Esophagus mucosa (tissue), 1 donor: ENCODE results near the gene RAVER1. TPM values are rescaled to one million over a fixed set of nuclear protein-coding genes. Genes with fewer than 3 reads are reported as not detected.
"Not testable (repeated sequence)": the region's sequence is repeated elsewhere in the genome, so short reads cannot be mapped to it uniquely, and the experiment has no call there.

Source experiments
- ATAC-seq: fragments of 200-7000 bp; cut with Tn5 transposase; one replicate; pipeline ENCODE4 v1.9.1; 2020
- total RNA-seq: library from RNA; stranded (reverse); gene quantifications from one replicate; pipeline ENCODE4 v1.2.4, GENCODE V29; 2023
- donor health status: DM: yes; HTN: yes; CAD: no.

The RAVER1 gene
- total RNA-seq, 1 donor from 2014 or later, result 19.6 TPM

- ATAC-seq, result no peak
Measured at GRCh38 chr19:10290357-10290875, 42.9 kb downstream of the RAVER1 start.

DNA sequence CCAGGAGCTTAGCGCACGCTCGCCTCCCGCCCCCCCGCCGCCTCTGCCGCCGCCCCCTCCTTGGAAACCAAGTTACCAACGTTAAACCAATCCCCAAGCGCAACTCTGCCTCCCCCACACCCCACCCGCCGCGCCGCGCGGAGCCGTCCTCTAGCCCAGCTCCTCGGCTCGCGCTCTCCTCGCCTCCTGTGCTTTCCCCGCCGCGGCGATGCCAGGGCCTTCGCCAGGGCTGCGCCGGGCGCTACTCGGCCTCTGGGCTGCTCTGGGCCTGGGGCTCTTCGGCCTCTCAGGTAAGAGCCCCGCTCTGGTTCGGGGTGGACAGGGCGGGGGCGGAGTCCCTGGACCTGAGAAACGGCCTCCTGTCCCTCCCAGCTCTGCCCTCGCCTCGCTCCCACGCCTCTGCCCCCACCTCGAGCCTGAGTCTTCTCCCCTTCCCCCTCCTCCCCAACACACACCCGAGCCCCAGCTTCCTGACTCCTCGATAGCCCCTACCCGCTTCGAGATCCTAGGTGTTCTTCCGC is 43.4 kb downstream of the RAVER1 start, which contains the start of gene ICAM5:
Gene ICAM5 (plus strand): TSS at position 117 of the 521 bp plus-strand sequence. CDS start 92 bp downstream, at position 209.
- no peak for ATAC-seq

- ATAC-seq, result peak; percentile 2
Measured at GRCh38 chr19:10289167-10289835, 44.0 kb downstream of the RAVER1 start.

GRCh38 chr19:10288662-10289166 is 44.6 kb downstream of the RAVER1 start:
- ATAC-seq, result no peak

GRCh38 chr19:10286803-10287737 is 46.3 kb downstream of the RAVER1 start, which contains the start of gene ICAM4:
Gene ICAM4, plus strand, starts transcription at chr19:10286955. Its CDS starts 58 bp downstream, at chr19:10287013.
- ATAC-seq, result no peak

- ATAC-seq, result no peak
Measured at GRCh38 chr19:10285393-10285792, 47.9 kb downstream of the RAVER1 start.

DNA sequence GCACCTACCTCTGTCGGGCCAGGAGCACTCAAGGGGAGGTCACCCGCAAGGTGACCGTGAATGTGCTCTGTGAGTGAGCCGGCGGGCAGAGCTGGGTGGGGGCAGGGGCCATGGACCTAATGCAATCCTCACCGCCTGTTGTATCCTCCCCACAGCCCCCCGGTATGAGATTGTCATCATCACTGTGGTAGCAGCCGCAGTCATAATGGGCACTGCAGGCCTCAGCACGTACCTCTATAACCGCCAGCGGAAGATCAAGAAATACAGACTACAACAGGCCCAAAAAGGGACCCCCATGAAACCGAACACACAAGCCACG is 48.4 kb downstream of the RAVER1 start:
- no peak for ATAC-seq

DNA sequence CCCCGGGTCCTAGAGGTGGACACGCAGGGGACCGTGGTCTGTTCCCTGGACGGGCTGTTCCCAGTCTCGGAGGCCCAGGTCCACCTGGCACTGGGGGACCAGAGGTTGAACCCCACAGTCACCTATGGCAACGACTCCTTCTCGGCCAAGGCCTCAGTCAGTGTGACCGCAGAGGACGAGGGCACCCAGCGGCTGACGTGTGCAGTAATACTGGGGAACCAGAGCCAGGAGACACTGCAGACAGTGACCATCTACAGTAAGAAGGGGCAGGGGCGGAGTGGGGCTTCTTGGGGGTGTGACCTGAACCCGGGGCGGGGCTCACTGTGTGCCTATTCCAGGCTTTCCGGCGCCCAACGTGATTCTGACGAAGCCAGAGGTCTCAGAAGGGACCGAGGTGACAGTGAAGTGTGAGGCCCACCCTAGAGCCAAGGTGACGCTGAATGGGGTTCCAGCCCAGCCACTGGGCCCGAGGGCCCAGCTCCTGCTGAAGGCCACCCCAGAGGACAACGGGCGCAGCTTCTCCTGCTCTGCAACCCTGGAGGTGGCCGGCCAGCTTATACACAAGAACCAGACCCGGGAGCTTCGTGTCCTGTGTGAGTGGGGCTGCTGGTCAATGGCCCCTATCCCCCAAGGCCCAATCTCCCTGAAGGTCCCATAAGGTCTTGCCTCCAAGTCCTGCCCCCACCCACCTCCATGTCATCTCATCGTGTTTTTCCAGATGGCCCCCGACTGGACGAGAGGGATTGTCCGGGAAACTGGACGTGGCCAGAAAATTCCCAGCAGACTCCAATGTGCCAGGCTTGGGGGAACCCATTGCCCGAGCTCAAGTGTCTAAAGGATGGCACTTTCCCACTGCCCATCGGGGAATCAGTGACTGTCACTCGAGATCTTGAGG is 49.0 kb downstream of the RAVER1 start:
- ATAC-seq, result no peak

- no peak for ATAC-seq
Measured at GRCh38 chr19:10283301-10284064, 49.8 kb downstream of the RAVER1 start.

GRCh38 chr19:10282043-10282442 is 51.3 kb downstream of the RAVER1 start:
- not testable (repeated sequence) for ATAC-seq

DNA sequence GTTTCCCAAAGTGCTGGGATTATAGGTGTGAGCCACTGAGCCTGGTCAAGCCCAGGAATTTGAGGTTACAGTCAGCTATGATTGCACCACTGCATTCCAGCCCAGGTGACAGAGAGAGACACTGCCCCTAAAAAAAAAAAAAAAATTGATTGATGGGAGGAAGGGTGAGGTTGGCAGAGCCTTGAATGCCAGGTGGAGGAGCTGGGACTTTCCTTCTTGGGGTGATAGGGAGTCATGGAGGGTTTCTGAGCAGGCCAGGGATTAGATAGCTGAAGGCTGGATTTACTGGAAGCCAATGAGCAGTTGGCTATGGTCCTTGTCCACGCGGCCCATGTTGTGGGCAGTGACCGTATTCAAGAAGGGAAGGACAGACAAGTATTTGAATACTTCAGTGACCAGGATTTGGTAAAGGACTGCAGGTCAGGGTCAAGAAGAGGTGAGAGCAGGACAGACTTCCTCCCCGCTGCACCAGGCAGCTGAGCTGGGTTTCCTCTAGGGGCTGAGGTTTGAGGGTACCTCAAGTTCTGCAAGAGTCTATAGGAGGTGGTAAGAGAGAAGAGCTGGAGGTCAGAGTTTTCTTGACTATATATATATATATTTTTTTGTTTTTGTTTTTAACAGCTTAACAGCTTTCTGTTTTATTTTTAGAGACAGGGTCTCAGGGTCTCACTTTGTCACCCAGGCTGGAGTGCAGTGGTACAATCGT is 53.4 kb downstream of the RAVER1 start:
- ATAC-seq, result no peak

DNA sequence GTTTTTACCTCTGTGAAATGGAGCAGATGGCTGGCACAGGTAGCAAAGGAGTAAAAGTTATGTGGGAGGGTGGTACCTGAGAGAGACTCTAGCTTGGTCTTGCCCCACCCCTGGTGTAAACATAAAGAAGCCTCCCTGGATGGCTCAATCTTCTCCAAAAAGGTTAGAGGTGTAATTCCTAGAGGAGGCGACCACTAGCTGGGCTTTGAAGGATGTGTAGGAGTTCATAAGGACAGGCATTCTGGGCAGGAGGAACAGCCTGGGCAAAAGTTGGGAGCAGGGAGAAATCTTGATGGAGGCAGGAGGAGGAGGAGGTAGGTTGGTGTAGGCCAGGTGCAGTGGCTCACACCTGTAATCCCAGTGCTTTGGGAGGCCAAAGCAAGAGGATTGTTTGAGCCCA is 54.4 kb downstream of the RAVER1 start:
- no peak for ATAC-seq

- no peak for ATAC-seq
Measured at GRCh38 chr19:10277795-10278589, 55.3 kb downstream of the RAVER1 start.

GRCh38 chr19:10274589-10274988 is 58.7 kb downstream of the RAVER1 start:
- ATAC-seq, result no peak

GRCh38 chr19:10271543-10272086 is 61.7 kb downstream of the RAVER1 start:
- ATAC-seq, result no peak

DNA sequence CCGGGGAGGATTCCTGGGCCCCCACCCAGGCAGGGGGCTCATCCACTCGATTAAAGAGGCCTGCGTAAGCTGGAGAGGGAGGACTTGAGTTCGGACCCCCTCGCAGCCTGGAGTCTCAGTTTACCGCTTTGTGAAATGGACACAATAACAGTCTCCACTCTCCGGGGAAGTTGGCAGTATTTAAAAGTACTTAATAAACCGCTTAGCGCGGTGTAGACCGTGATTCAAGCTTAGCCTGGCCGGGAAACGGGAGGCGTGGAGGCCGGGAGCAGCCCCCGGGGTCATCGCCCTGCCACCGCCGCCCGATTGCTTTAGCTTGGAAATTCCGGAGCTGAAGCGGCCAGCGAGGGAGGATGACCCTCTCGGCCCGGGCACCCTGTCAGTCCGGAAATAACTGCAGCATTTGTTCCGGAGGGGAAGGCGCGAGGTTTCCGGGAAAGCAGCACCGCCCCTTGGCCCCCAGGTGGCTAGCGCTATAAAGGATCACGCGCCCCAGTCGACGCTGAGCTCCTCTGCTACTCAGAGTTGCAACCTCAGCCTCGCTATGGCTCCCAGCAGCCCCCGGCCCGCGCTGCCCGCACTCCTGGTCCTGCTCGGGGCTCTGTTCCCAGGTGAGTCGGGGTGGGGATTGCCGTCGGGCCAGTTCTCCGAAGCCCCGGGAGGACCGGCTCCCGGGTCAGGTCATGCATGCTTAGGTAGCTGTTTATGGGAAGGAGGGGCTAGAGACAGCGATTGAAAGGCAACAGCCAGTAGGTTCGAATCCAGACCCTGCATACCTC is 62.5 kb downstream of the RAVER1 start, which contains the start of gene ICAM1:
Gene ICAM1 (plus strand): TSS at position 505 of the 779 bp plus-strand sequence. CDS start 40 bp downstream, at position 545.
- peak; percentile 65 for ATAC-seq

DNA sequence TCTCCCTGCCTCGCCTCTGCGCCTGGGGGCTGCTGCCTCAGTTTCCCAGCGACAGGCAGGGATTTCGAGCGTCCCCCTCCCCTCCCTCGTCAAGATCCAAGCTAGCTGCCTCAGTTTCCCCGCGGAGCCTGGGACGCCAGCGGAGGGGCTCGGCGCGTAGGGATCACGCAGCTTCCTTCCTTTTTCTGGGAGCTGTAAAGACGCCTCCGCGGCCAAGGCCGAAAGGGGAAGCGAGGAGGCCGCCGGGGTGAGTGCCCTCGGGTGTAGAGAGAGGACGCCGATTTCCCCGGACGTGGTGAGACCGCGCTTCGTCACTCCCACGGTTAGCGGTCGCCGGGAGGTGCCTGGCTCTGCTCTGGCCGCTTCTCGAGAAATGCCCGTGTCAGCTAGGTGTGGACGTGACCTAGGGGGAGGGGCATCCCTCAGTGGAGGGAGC is 63.1 kb downstream of the RAVER1 start:
- peak; percentile 71 for ATAC-seq
